Measurements from ENCODE around the gene CNTD1.

The CNTD1 gene

DNA sequence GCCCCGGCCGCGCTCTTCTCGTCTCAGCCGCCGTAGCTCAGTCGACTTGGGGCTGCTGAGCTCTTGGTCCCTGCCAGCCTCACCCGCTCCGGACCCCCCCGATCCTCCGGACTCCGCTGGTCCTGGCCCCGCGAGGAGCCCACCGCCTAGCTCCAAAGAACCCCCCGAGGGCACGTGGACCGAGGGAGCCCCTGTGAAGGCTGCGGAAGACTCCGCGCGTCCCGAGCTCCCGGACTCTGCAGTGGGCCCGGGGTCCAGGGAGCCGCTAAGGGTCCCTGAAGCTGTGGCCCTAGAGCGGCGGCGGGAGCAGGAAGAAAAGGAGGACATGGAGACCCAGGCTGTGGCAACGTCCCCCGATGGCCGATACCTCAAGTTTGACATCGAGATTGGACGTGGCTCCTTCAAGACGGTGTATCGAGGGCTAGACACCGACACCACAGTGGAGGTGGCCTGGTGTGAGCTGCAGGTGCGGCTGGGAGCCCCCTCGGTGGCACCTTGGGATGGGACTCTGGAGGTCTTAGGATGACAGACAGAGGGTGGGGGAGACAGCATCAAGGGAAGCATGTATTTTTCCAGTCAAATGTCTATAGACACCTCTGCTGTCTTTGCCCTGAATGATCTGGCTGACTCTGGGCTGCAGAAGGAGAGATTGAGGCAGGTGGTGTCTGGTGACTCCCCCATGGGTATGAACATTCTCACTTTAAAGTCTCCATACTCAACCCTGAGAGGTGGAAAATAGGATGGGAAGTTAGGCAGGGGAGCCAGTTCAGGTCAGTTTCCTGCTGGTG lies 17.6 kb upstream of the CNTD1 start:
- H3K4me3 ChIP-seq (ENCODE audit: low read depth, low read length): no peak overlapping the region

DNA sequence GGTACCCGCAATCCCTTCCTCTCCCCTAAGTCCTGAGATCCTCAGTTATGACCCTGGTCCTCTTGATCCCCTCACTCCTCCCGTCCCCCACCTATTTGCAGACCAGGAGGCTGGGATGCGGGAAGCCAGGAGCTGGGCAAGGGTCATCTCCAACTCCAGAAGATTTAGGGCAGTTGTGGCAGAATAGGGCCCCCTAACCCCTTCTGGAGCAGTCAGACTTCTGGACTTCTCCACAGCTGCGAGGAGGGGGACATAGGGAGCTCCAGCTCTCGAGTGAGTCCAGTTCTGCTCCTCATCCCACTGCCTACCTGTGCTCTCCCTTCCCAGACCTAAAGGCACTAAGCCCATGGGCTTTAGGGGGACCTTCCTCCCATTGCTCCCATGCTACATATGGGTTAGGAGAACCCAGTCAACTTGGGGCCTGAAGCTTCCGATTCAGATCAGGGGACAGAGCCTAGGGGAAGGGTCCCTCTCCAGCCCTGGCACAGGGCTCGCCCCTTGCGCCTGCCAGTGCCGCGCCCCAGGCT lies 17.0 kb upstream of the CNTD1 start:
- DNase-seq (ENCODE audit: low read depth): no peak
- TF ChIP-seq, protein P1, sequence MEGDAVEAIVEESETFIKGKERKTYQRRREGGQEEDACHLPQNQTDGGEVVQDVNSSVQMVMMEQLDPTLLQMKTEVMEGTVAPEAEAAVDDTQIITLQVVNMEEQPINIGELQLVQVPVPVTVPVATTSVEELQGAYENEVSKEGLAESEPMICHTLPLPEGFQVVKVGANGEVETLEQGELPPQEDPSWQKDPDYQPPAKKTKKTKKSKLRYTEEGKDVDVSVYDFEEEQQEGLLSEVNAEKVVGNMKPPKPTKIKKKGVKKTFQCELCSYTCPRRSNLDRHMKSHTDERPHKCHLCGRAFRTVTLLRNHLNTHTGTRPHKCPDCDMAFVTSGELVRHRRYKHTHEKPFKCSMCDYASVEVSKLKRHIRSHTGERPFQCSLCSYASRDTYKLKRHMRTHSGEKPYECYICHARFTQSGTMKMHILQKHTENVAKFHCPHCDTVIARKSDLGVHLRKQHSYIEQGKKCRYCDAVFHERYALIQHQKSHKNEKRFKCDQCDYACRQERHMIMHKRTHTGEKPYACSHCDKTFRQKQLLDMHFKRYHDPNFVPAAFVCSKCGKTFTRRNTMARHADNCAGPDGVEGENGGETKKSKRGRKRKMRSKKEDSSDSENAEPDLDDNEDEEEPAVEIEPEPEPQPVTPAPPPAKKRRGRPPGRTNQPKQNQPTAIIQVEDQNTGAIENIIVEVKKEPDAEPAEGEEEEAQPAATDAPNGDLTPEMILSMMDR (IDR thresholded peaks at IDR 0.05; ENCODE audit: low read depth, low read length, missing control alignments): no peak
- H3K4me3 ChIP-seq (ENCODE audit: low read depth, low read length): no peak overlapping the region

More for the DNA sequence above, 17.6 kb upstream of the CNTD1 start:
- DNase-seq (ENCODE audit: low read depth): no peak
- TF ChIP-seq, protein P1 (IDR thresholded peaks at IDR 0.05; ENCODE audit: low read depth, low read length, missing control alignments): no peak

DNA sequence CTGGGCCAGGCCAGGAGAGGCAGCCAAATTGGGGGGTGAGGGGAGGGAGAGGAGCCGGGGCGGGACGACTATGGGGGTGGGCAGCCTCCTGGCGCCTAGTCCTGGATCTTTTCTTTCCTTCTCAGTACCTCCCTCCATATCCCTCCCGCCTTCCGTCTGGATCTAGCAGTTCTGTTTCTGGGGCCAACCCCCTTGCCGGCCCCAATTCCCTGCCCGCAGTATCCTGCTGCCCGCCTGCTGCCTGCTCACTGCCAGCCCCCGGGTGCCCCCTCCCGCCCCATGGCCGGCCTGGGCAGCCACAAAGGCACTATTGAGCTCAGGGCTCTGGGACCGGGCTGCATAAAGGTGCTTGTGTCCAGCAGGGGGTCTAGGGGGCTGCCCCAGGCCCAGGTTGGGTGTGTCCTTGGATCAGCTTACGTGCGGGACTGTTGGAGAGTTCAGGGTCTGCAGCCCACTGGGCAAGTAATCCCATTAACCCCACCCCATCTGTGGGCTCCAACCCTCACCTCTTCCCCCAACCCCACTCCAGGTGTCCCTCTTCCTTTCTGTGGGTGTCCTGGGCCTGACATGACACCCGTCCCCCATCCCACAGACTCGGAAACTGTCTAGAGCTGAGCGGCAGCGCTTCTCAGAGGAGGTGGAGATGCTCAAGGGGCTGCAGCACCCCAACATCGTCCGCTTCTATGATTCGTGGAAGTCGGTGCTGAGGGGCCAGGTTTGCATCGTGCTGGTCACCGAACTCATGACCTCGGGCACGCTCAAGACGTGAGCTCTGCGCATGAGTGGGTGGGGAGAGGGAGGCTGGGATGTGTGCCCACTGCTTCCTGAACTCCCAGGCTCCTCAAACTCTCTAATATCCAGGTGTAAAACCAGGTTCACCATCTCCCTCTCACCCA lies 16.2 kb upstream of the CNTD1 start:
- H3K4me3 ChIP-seq (ENCODE audit: low read depth, low read length): no peak overlapping the region
- DNase-seq (ENCODE audit: low read depth): no peak
- TF ChIP-seq, protein P1 (IDR thresholded peaks at IDR 0.05; ENCODE audit: low read depth, low read length, missing control alignments): no peak

DNA sequence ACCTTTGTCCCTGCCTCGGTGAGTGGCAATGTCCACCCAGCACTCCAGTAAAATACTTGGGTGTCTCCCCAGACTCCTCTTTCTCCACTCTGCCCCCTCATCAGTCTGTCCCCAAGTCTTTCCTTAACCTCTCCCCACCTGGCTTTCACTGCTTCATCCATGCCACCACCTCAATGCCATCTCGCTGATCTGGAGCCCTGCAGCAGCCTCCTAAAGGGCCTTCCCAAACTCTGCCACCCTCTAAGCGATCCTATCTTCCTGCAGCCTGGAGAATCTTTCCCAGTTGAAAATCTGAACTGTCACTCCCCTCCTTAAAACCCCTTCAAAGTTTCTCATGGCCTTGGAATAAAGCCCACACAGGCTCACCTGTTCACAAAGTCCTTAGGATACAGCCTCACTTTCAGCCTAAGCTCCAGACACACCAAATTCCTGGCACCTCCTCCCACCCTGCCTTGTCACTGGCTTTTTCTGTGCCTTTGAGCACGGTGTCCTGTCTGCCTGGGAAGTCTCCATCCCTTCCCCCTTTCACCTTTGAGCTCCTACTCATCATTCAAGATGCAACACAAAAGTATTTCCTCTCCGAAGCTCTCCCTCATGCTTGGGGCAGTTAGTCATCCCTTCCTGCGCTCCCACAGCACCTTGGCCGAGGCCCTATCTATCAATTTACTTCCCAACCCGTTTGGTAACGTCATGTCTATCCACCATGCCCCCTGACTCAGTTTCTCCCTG lies 15.4 kb upstream of the CNTD1 start:
- TF ChIP-seq, protein P1 (IDR thresholded peaks at IDR 0.05; ENCODE audit: low read depth, low read length, missing control alignments): no peak
- no peak overlapping the region for H3K4me3 ChIP-seq (ENCODE audit: low read depth, low read length)
- no peak for DNase-seq (ENCODE audit: low read depth)

GRCh38 chr17:42783791-42784138 lies 14.9 kb upstream of the CNTD1 start:
- no peak overlapping the region for H3K4me3 ChIP-seq (ENCODE audit: low read depth, low read length)
- TF ChIP-seq, protein P1 (IDR thresholded peaks at IDR 0.05; ENCODE audit: low read depth, low read length, missing control alignments): no peak
- no peak for DNase-seq (ENCODE audit: low read depth)

GRCh38 chr17:42784409-42784808 lies 14.3 kb upstream of the CNTD1 start:
- no peak for DNase-seq (ENCODE audit: low read depth)
- no peak overlapping the region for H3K4me3 ChIP-seq (ENCODE audit: low read depth, low read length)
- TF ChIP-seq, protein P1 (IDR thresholded peaks at IDR 0.05; ENCODE audit: low read depth, low read length, missing control alignments): no peak
